Karpas-422 (cell line): ENCODE results near the gene EVI5. TPM values are rescaled to one million over a fixed set of nuclear protein-coding genes. Genes with fewer than 3 reads are reported as not detected.

ENCODE experiments used
- DNase-seq: peaks from one replicate; pipeline ENCODE4 v3.0.0-alpha.2; 2015
- H2AFZ ChIP-seq: fragments of 200-600 bp; sonication (generic); 2 replicates; pipeline ENCODE4 v1.6.1; 2014; ENCODE audit warnings: antibody characterized with exemption, low read length, mixed read lengths
- H3K27ac ChIP-seq: fragments of 200-600 bp; sonication (generic); 2 replicates; pipeline ENCODE4 v1.5.1; 2014; ENCODE audit warnings: mild to moderate bottlenecking, low read length, moderate library complexity
- H3K27me3 ChIP-seq: fragments of 200-600 bp; sonication (generic); 2 replicates; pipeline ENCODE4 v1.6.1; 2014; ENCODE audit warnings: low read length, mixed read lengths
- H3K36me3 ChIP-seq: fragments of 200-600 bp; sonication (generic); 2 replicates; pipeline ENCODE4 v1.6.1; 2014; ENCODE audit warnings: low read length, mixed read lengths; ENCODE audit not compliant: insufficient read depth
- H3K4me1 ChIP-seq: fragments of 200-600 bp; sonication (generic); 2 replicates; pipeline ENCODE4 v1.6.1; 2014; ENCODE audit warnings: mild to moderate bottlenecking, low read length, mixed read lengths
- H3K4me2 ChIP-seq: fragments of 200-600 bp; sonication (generic); 2 replicates; pipeline ENCODE4 v1.6.1; 2014; ENCODE audit warnings: low read length, low read depth, mild to moderate bottlenecking; ENCODE audit not compliant: poor library complexity, severe bottlenecking
- H3K4me3 ChIP-seq: fragments of 200-600 bp; sonication (generic); 2 replicates; pipeline ENCODE4 v1.5.1; 2014; ENCODE audit warnings: mild to moderate bottlenecking, antibody characterized with exemption, low read length, mixed read lengths
- H3K79me2 ChIP-seq: fragments of 200-600 bp; sonication (generic); 2 replicates; pipeline ENCODE4 v1.6.1; 2014; ENCODE audit warnings: mild to moderate bottlenecking, low read length, mixed read lengths
- H3K9ac ChIP-seq: fragments of 200-600 bp; sonication (generic); 2 replicates; pipeline ENCODE4 v1.6.0; 2014; ENCODE audit warnings: low read length
- H3K9me2 ChIP-seq: fragments of 200-600 bp; sonication (generic), shearing (Covaris generic); replicated peaks from 2 replicates; pipeline ENCODE4 v1.6.0; 2014; ENCODE audit warnings: mild to moderate bottlenecking, low read length, moderate library complexity; ENCODE audit not compliant: insufficient read depth
- H3K9me3 ChIP-seq: fragments of 300-700, 200-600 bp; sonication (generic); 2 replicates; pipeline ENCODE4 v1.6.1; 2014; ENCODE audit warnings: low read length, mixed read lengths
- H4K20me1 ChIP-seq: fragments of 200-600 bp; sonication (generic); 2 replicates; pipeline ENCODE4 v1.6.1; 2014; ENCODE audit warnings: mild to moderate bottlenecking, antibody characterized with exemption, low read length, low read depth; ENCODE audit not compliant: insufficient read depth
- total RNA-seq: library from RNA; depleted of rRNA; stranded (reverse); fragments of >200 nt; shearing (Covaris generic); gene quantifications from 2 replicates; pipeline ENCODE4 v1.2.3, GENCODE V29; 2014; ENCODE audit warnings: low replicate concordance

Gene EVI5
- total RNA-seq, 1 experiment from 2014 or later: 11.4 TPM

- no peak for DNase-seq
- Histone ChIP-seq H3K9me3 (no peaks in the 10 kb centered on the region), H3K4me3 (peak overlapping the region; percentile 77), H3K36me3 (no peaks in the 10 kb centered on the region), H3K4me2 (peak overlapping the region; percentile 73), H3K9me2 (no peaks in the 10 kb centered on the region), H2AFZ (peak overlapping the region; percentile 78; the same call in 1 of the 2 replicates), H3K27ac (0 out of 2 replicates have a peak overlapping the region, but pooled peaks have one; percentile 9), H3K9ac (peak overlapping the region; percentile 84), H4K20me1 (no peaks in the 10 kb centered on the region), H3K79me2 (peaks cover 15% of the 10 kb centered on the region), H3K27me3 (no peaks in the 10 kb centered on the region), H3K4me1 (peaks cover 40% of the 10 kb centered on the region)
Measured at GRCh38 chr1:92487078-92487605, 297.8 kb downstream of the EVI5 start.

- Histone ChIP-seq H3K9me3 (no peaks in the 10 kb centered on the region), H3K27ac (peak within 1 kb of the TSS; percentile 35), H4K20me1 (no peaks in the 10 kb centered on the region), H3K9me2 (no peaks in the 10 kb centered on the region), H3K4me3 (peak within 1 kb of the TSS; percentile 77), H3K4me1 (peaks cover 38% of the 10 kb centered on the region), H3K27me3 (no peaks in the 10 kb centered on the region), H3K79me2 (peaks cover 16% of the 10 kb centered on the region), H2AFZ (peak within 1 kb of the TSS; percentile 91), H3K9ac (peak within 1 kb of the TSS; percentile 84), H3K36me3 (no peaks in the 10 kb centered on the region), H3K4me2 (peak within 1 kb of the TSS; percentile 73)
- DNase-seq: peak; percentile 75
Measured at GRCh38 chr1:92486251-92487077, 298.4 kb downstream of the EVI5 start, which contains the start of gene GFI1. Gene GFI1 (minus strand): TSS chr1:92486925. CDS start chr1:92483487, 3,438 bp downstream.

GRCh38 chr1:92485381-92486250, 299.3 kb downstream of the EVI5 start:
- Histone ChIP-seq H3K9ac (peak overlapping the region; percentile 84), H3K9me3 (no peaks in the 10 kb centered on the region), H3K4me1 (peaks cover 29% of the 10 kb centered on the region), H3K79me2 (peaks cover 16% of the 10 kb centered on the region), H3K4me3 (peak overlapping the region; percentile 77), H3K27ac (peak overlapping the region; percentile 35), H3K9me2 (no peaks in the 10 kb centered on the region), H2AFZ (peak overlapping the region; percentile 91), H3K36me3 (no peaks in the 10 kb centered on the region), H4K20me1 (no peaks in the 10 kb centered on the region), H3K27me3 (no peaks in the 10 kb centered on the region), H3K4me2 (peak overlapping the region; percentile 70)
- peak; percentile 86 for DNase-seq

- H3K27me3 ChIP-seq: no peaks in the 10 kb centered on the region
- H3K9me3 ChIP-seq: no peaks in the 10 kb centered on the region
- peak overlapping the region; percentile 70 for H3K4me2 ChIP-seq
- peak; percentile 92 for DNase-seq
- H3K9me2 ChIP-seq: no peaks in the 10 kb centered on the region
- peak overlapping the region; percentile 77 for H3K4me3 ChIP-seq
- peak overlapping the region; percentile 84 for H3K9ac ChIP-seq
- H3K79me2 ChIP-seq: peaks cover 16% of the 10 kb centered on the region
- no peaks in the 10 kb centered on the region for H4K20me1 ChIP-seq
- no peaks in the 10 kb centered on the region for H3K36me3 ChIP-seq
- H2AFZ ChIP-seq: peak overlapping the region; percentile 87; the same call in 1 of the 2 replicates
- peak overlapping the region; percentile 66 for H3K27ac ChIP-seq
- peaks cover 26% of the 10 kb centered on the region for H3K4me1 ChIP-seq
Measured at GRCh38 chr1:92484472-92485380, 300.2 kb downstream of the EVI5 start.

GRCh38 chr1:92483610-92484471, 301.1 kb downstream of the EVI5 start:
- H3K27me3 ChIP-seq: no peaks in the 10 kb centered on the region

GRCh38 chr1:92482665-92483609, 302.0 kb downstream of the EVI5 start:
- Histone ChIP-seq H4K20me1 (no peaks in the 10 kb centered on the region), H2AFZ (peak overlapping the region; percentile 87), H3K27me3 (no peaks in the 10 kb centered on the region), H3K9ac (peak overlapping the region; percentile 84), H3K9me2 (no peaks in the 10 kb centered on the region), H3K79me2 (peaks cover 16% of the 10 kb centered on the region), H3K27ac (no peak overlapping the region), H3K9me3 (no peaks in the 10 kb centered on the region), H3K4me3 (peak overlapping the region; percentile 77), H3K4me1 (peaks cover 23% of the 10 kb centered on the region), H3K36me3 (no peaks in the 10 kb centered on the region; the same call in 1 of the 2 replicates), H3K4me2 (peak overlapping the region; percentile 70)
- DNase-seq: peak; percentile 44

More at GRCh38 chr1:92483610-92484471, 301.1 kb downstream of the EVI5 start:
- H3K27ac ChIP-seq: peak overlapping the region; percentile 66
- DNase-seq: peak; percentile 75
- H3K4me2 ChIP-seq: peak overlapping the region; percentile 70
- H3K4me3 ChIP-seq: peak overlapping the region; percentile 77
- no peaks in the 10 kb centered on the region for H3K9me2 ChIP-seq
- H3K36me3 ChIP-seq: no peaks in the 10 kb centered on the region
- peaks cover 26% of the 10 kb centered on the region for H3K4me1 ChIP-seq
- H3K9me3 ChIP-seq: no peaks in the 10 kb centered on the region
- peak overlapping the region; percentile 84 for H3K9ac ChIP-seq
- no peaks in the 10 kb centered on the region for H4K20me1 ChIP-seq
- H2AFZ ChIP-seq: peak overlapping the region; percentile 87
- H3K79me2 ChIP-seq: peaks cover 16% of the 10 kb centered on the region
